ENCODE data around the gene SASH1.
"Not testable (repeated sequence)": the region's sequence is repeated elsewhere in the genome, so short reads cannot be mapped to it uniquely, and the experiment has no call there.

Gene SASH1

DNA sequence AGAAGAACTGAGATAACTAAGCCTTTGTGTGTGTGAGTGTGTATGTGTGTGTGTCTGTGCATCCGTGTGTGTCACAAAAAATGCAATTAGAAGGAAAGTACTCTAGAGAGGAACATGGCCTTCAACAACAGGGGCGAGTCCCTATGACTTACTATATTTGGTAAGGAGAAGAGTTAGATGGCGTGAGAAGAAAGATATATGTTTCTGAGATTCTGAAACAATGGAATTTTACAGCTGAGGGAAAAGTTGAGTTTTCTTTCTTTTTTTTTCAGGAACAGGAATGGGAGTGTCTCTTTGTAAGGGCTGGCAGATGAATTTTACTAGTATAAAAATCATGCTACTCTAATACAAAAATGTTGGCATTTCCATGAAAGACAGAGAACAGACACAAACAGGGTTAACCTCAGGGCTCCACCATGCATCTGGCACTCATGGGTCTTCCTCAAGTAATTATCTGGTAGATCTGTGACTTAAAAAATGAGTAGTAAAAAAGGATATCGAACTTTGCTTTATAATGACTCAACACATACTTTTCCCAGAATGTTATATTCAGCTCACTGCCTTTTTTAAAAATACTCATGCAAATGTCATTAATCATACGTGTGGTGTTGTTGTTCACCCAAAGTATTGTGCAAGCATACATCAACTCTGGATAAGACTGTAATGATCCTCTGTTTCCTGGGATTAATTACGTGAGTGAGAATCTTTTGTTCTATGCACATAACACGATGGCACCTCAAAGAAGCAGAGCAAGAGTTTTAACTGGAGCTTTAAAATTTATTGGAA is 12.8 kb upstream of the SASH1 start:
- no peak for DNase-seq

DNA sequence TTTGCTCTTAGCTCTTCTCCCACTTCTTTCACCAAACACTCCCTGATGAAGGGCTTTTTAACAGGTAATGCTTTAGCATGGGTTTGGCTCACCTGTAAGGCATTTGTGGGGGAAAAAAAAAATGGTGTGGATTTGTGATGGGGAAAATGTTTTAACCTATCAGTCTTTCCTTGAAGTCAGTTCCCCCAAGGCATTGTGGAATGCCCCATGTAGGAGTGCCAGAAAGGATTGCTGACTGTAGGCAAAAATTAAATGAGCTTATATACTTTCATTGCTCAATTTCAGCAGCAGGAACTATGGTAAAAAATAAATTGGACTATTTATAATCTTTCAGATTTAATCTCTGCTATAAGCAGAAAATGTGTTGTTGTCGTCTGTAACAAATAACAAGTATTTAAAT is 10.6 kb upstream of the SASH1 start:
- no peak for DNase-seq

DNA sequence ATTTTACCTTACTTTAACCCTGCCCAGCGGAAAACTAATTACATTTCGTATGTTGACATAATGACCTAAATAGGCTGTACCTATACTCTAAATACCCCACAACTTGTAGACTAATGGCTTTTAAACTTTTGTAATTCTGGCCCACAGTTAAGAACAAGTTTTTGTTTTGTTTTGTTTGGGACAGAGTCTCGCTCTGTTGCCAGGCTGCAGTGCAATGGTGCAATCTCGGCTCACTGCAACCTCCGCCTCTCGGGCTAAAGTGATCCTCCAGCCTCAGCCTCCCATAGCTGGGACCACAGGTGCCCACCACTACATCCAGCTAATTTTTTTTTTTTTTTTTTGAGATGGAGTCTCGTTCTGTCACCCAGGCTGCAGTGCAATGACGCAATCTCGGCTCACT is 5.7 kb upstream of the SASH1 start:
- no peak for DNase-seq

DNA sequence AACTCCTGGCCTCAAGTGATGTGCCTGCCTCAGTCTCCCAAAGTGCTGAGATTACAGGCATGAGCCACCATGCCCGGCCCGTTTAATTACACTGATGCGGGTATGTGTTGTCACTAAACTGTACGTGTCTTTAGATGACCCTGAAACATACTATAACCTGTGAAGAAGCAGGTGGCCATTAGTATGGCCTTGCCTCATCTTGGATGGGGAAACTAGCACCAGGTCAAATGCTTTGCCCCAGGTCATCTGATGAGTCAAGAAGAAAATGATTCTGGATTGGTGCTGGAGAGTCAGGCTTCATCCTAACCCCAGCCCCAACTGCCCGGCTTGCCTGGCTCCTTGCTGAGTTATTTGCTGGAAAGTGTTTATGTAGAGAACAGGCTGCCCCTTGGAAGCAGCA is 2.9 kb upstream of the SASH1 start:
- no peak for DNase-seq

DNA sequence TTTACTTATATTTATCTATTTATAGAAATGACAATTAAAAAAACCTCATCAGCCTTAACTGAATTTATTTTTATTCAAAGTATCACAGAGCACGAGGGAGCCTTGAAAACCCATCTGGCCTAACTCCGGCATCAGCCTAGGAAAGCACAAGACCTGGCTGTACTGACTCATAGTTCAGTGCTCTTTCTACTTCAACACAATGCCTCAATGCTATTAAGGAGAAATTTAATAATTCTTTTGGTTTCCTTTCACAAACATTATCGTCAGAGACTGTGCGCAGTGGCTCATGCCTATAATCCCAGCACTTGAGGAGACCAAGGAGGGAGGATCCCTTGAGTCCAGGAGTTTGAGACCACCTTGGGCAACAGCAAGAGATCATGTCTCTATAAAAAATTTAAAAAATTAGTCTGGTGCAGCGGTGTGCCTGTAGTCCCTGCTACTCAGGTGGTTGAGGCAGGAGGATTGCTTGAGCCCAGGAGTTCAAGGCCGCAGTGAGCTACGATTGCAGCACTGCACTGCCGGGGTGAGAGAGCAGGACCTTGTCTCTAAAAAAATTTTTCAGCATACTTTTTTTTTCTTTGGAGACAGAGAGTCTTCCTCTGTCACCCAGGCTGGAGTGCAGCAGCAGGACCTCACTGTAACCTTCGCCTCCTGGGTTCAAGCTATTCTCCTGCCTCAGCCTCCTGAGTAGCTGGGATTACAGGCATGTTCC is 1.9 kb upstream of the SASH1 start:
- no peak for DNase-seq

DNA sequence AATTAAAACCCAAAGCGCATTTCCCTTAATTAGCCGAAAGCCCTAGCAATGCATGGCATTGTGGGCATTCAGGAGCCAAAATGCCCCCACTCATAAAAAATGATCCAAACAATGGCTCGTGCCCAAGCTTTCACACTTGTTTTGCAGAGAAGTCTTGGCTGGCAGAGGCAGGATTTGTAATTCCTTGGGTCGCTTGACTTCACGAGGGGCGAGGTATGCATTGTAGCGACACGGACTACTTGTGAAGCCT is 613 bp upstream of the SASH1 start:
- DNase-seq: no peak

DNA sequence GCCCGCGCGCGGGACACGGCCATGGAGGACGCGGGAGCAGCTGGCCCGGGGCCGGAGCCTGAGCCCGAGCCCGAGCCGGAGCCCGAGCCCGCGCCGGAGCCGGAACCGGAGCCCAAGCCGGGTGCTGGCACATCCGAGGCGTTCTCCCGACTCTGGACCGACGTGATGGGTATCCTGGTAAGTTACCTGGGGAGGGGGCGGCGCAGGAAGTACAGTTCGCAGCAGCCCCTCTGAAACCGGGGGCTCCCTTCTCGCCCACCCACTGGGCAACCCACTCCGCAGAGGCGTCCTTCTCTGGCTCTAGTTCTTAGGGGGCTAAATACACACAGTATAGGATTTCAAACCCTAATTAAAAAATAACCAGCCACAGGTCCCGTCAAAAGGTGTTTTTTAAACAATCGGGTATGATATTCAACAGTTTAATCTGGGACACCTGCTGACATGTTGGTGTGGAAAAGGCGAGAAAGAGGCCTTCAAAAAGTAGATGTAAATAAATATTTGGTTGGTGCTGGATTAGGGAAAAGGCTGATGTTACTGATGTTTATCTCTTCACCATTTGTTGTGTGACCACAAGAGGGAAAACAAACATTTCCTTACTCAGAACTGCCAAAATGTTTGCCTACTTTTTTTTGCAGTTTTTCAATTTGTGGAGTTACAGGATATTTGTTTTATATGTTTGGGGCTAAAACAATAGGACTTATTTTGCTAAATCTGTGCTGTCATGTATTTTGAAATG is 577 bp downstream of the SASH1 start:
- no peak for DNase-seq

DNA sequence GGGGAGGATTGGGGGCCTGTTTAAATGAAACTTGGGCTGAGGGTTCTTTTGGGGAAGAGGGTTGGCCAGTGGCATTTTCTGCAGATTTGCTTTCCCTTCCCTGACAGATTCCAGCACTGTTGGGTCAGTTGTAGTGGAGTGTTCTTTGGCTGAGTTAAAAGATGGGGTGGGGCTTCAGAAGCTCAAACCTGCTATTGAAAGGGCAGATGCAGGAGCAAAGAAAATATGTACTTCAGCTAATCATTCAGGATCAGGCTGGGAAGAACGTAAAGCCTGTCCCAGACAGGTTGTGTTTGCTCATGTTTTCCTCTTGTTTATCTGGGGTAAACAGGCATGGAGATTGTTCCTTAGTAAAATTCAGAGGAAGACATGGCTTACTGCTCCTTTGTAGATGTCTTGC is 2.5 kb downstream of the SASH1 start:
- no peak for DNase-seq

DNA sequence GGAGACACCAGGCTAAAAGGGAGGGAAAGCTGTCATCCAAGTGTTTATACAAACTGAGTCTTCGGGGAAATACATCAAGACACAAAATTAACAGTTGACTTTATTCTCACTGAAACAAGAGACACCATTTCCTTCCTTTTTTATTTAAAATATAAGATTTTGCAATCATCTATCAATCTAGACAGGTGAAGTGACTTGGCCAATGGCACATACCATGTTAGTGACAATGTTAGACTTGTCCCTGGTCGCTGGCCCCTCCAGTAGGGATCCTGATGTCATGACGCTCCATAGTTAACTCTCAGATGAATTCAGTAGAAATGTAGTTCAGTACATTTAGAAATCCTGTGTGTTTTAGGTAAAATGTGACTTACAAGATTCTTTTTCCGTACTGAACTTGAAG is 2.9 kb downstream of the SASH1 start:
- no peak for DNase-seq

DNA sequence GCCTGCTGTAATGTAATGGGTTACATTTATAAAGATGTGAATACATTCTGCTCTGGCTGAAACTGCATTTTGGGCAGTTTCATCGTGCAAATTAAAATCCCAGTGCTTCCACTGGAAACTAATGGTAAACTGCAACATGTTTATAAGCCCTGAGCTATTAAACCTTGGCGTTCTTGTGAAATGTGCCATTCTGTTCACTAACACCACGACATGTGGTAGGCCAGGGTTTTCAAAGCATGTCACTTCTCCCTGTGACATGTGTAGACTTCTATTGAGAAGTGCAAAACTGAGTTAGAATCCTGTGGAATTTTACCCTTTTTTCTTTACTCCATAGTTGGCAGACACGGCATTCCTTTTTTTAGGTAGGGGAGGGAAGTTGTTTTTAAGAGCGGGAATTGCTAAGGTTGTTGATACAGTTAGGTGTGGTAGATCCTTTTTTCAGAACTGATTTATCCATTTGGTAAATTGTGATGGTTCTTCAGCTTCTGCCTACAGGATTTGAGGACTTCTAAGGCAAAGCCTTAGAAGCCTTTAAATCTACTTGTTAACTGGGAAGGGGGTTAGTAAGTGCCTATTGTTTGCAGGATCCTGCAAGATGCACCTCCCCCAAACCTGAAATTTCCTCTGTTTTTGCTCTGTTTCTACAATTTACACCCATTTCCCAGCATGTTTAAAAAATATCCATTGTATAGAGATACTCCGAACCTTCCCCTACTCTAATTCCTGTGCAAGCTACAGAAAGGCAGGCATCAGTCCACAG is 4.2 kb downstream of the SASH1 start:
- DNase-seq: no peak

DNA sequence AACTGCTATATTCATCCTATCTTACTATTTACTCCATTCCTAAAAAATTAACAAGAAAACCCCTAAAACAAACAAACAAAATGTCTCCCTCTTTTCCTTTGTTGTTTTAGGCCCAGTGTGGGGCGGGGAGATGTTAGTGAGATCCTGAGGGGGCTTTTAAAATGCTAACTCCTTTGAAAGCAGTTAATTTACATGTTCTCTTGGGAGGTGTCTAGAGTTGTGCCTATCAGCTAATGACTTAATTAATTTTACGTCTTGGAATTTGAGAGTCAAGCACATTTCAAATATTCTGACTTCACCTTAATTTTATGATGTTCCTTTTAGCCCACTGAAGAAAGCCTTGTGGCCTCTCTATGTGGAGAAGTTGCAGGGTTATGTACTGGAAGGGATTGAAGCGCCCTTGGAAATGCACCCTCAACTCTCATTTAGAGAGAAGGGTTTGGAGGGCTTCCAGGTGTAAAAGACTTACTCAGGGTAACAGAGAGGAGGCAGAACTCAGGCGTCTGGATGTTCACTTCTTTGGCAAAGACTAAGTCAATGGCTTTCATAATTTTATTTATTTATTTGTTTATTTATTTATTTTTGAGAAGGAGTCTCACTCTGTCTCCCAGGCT is 4.9 kb downstream of the SASH1 start:
- DNase-seq: no peak

DNA sequence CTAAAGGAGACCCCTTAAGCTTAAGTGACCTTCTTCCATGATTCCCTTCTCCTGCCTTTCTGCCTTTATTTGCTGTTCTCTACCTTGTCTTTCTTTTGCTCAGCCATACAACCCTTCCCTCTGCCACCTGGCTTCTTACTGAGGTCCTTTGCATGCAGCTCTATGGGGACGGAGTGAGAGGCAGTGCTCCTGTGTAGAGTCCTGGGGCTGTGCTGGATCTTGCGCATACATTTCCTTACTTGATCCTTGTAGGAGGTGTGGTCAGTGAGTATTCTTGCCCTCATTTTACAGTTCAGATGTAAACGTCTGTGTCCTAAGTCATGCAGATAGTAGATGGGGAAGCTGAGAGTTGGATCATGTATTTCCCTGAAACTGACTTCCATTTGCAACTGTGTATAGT is 5.7 kb downstream of the SASH1 start:
- DNase-seq: no peak

DNA sequence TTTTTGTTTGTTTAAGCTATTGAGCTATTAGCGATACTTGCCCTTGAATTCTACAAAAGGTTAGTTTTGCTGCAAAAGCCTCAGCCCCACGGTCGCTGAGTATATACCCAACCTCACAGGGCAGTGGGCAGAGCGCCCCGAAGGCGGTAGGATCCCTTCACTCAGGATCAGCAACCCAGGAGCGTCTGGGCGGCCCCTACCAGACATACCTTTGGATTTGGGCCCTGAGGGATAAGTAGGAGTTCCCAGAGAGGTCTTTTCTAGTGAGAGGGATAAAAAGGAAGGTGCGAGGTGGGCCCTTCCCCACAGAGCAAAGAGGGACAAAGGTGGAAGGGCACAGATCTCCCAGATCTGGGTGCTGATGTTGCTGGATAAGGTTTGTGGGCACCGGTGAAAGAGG is 6.1 kb downstream of the SASH1 start:
- no peak for DNase-seq

DNA sequence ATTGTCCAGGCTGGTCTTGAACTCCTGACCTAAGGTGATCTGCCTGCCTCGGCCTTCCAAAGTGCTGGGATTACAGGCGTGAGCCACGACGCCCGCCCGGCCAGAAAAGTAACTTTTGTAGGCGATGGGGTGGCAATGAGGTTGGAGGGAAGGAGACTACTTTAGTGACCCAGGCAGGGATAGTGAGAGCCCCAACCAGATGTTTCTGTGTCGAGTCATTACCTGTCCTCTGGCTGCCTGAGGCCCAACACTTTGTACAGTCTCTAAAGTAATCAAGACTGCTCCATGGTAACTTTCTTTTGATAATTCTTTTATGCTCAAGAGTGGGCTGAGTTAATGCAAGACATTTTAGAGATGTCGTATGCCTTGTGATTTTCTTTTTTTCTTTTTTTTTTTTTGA is 6.8 kb downstream of the SASH1 start:
- DNase-seq: no peak

DNA sequence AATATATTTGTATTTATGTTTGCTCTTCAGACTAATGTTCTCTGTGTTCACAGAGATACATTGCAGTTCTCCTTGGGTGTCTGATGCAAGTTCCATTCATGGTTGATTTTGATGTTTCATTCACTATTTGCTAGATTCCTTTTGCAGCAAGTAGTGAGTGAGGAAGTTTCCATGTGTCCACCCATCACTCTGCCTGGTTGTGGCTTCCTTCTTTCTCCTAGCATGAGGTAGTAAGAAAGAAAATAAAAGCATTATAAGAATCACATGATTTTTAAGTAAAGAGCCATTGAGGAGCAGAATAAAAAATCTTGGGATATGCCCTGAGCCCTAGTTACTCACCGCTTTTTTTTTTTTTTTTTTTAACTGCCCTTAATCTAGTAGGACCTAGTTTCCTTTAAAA is 8.7 kb downstream of the SASH1 start:
- no peak for DNase-seq

DNA sequence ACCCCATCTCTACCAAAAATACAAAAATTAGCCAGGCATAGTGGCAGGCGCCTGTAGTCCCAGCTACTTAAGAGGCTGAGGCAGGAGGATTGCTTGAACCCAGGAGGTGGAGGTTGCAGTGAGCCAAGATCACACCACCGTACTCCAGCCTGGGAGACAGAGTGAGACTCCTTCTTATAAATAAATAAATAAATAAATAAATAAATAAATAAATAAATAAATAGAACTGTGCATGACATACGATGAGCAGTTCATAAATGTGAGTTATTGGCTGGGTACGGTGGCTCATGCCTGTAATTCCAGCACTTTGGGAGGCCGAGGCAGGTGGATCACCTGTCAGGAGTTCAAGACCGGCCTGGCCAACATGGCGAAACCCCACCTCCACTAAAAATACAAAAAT is 9.8 kb downstream of the SASH1 start:
- DNase-seq: not testable (repeated sequence)

DNA sequence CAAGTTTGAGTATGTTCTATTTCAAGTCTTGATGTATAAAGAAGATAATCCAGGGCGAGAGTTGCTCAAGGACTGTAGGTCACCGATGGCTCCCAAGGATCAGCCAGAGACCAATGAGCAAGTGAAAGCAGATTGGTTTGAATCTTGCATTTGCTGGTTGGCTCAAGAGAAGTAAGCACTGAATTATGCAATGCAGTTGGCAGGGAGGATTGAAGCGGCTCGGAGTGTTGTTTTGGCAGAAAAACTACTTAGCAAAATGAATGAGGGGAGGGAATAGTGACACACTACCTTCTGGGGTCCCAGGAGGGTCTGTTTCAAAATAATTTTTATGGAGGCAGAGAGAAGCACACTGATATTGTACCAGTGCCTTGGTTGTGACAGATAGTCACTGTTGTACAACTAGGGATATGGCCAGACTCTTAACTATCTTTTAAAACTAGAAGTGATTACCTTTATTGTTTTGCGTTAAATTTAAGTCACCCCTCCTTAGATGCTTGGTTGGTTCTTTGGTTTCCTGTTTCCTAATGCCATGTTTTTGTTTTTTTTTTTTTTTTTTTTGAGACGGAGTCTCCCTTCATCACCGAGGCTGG is 15.7 kb downstream of the SASH1 start:
- no peak for DNase-seq

DNA sequence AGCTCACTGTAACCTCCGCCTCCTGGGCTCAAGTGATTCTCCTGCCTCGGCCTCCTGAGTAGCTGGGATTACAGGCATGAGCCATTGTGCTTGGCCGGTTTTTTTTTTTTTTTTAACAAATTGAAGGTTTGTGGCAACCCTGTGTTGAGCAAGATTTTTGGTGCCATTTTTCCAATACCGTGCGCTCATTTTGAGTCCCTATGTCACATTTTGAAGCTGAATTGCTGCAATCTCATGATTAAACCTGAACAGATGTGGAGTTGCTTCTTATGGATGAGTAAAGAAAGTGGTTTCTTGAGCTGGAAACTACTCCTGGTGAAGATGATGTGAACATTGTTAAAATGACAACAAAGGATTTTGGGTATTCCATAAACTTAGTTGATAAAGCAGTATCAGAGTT is 16.6 kb downstream of the SASH1 start:
- DNase-seq: no peak

DNA sequence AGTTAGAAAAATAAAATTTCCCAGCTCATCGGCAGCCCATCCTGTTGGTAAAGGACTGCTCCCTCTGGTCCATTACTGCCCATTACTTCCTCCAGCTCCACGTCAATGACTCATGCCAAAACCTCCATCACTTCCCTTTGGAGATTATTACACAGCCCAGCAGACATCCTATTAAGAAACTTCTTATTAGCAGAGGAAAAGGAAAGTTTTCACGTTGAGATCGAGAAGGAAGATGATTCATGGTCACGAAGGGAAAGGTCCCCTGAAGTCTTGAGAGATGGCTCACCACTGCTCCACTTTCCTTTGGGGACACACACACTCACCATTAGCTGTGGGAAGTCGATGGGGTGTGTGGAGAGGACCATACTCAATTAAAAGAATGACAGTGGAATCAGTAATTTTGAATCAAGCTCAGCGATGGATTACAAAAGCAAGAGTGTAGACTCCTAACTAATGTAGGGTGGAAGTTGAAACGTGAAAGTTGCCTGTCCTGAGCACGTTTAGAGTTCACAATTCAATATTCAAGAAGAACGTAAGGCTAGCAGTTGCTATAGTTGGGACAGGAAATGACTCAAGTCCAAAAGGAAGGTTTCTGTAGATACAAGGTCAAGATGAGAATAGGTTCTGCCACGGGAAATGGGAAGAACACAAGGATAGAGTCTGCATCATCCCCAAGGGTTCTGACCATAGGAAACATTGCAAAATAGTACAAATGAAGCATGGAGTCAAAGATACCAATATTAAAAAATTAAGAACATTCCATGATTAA is 21.6 kb downstream of the SASH1 start:
- DNase-seq: no peak

DNA sequence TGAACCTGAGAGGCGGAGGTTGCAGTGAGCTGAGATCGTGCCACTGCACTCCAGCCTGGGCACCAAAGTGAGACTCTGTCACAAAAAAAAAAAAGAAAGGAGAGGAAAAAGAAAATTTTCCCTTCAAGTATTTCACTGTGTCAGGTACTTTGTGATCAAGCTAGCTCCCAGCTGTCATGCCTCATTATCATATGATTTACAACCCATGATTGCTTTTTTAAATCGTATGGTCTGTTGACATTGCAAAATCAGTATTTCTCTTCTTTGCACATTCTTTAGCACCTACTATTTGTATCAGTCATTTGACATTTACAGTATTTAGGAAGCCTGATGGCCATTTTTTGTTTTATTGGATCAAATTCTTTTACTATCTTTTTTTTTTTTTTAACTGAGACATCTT is 22.4 kb downstream of the SASH1 start:
- DNase-seq: no peak

DNA sequence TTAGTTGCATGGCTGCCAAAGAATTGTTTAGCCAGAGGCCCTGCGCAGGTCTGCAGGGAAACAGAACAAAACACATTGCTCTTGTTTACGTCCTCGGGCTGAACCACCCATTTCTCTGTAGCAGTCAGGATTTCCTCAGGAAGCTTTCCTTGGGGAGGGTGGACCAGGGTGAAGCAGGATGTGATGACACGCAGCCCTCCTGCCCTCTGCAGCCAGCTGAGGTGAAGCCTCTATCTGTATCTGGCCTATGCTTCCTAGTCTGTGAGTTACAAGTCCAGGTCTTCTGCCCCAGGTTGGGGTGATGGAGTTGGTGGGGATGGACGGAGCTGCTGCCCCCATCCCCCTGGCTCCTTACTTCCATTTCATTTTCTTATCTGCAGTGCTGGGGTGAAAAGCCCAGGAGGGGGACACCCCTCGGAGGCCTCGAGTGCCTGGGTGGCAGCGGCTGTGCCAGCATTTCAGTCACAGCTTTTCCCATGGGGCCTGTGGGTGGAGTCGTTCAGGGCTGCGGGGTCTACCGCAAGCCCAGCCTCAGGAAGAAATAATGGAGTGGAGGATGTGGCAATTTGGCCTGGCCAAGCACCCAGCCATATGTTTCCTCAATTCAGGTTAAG is 24.9 kb downstream of the SASH1 start:
- no peak for DNase-seq

DNA sequence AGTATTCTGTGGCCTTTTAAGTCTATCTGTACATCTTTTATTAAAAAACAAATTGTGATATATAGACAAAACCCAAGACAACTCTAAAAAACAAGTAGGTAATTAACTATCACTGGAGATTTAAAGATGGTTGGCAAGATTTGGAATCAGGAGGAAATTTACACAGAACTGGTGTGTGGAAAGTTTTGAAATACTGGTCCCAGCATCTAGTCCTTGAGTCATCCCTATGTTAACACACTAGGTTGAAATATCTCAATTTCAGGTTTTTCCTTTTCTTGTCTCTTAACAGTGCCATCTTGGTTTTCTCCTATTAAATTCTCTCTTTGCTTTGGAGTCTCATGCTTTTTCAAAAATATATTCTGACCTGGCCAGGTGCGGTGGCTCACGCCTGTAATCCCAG is 27.5 kb downstream of the SASH1 start:
- DNase-seq: no peak
